ENCODE data around the gene KCNIP1. TPM values are rescaled to one million over a fixed set of nuclear protein-coding genes. Genes with fewer than 3 reads are reported as not detected.

Gene KCNIP1
- total RNA-seq, 1 donor from 2014 or later = not detected

DNA sequence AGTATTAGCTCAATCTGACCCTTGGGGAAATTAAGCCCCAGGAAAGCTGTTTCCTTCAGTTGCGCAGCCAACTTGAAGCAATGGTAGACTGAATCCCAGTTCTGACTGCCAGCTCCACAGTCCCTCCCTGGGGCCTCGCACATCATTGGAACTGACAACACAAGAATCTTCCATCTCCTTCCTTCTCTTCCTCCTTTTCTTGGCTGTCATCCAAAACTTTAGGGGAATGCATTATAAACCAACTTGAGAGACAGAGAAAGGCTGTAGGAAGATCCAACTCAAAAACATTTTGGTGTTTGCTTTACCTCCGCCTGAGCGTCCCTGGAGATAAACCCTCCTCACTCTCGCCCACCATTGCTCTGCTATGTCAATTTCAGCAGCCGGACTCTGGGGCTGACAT, 16.6 kb downstream of the KCNIP1 start:
- no peaks in the 10 kb centered on the region for H3K4me1 Mint-ChIP-seq (ENCODE audit: low read depth)
- H3K27ac Mint-ChIP-seq = no peak overlapping the region
- no peak overlapping the region for H3K4me3 Mint-ChIP-seq
- no peaks in the 10 kb centered on the region for H3K36me3 Mint-ChIP-seq (ENCODE audit: low read depth)
- intact Hi-C loops (cut with micrococcal nuclease) = no loop called here
- DNase-seq (ENCODE audit: low spot score) = no peak
- H3K27me3 Mint-ChIP-seq (ENCODE audit: insufficient read depth) = peaks cover 2% of the 10 kb centered on the region
- no peaks in the 10 kb centered on the region for H3K9me3 Mint-ChIP-seq

GRCh38 chr5:170522211-170523141, 18.7 kb downstream of the KCNIP1 start:
- no peak overlapping the region for H3K27ac Mint-ChIP-seq
- no peaks in the 10 kb centered on the region for H3K9me3 Mint-ChIP-seq

DNA sequence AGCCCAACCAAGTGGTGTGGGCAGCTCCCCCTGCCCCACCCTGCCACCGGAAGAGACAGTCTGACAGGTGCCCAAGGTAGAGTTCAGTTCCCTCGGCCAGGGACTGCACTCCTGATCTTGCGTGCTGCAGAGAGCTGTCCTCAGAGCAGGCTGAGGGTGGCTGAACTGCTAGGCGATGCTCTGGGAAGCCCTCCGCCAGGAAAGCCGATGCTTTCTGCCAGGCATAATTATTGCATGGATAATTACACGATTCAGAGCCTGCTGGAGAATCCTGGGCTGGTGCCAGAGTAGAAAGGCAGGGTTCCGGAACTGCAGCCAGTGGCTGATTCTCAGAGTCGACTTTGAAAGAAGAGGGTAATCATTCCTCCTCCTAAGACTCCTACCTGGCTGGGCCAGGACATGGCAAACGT, 19.3 kb downstream of the KCNIP1 start:
- Mint-ChIP-seq H3K36me3 (ENCODE audit: low read depth) (no peaks in the 10 kb centered on the region), H3K4me3 (no peak overlapping the region), H3K4me1 (ENCODE audit: low read depth) (no peaks in the 10 kb centered on the region), H3K27me3 (ENCODE audit: insufficient read depth) (peaks cover 9% of the 10 kb centered on the region), H3K9me3 (no peaks in the 10 kb centered on the region), H3K27ac (no peak overlapping the region)
- DNase-seq (ENCODE audit: low spot score) = no peak
- intact Hi-C loops (cut with micrococcal nuclease) = no loop called here

More at GRCh38 chr5:170522211-170523141, 18.7 kb downstream of the KCNIP1 start:
- no peak overlapping the region for H3K4me3 Mint-ChIP-seq
- no peak for DNase-seq (ENCODE audit: low spot score)
- intact Hi-C loops (cut with micrococcal nuclease) = no loop called here
- H3K27me3 Mint-ChIP-seq (ENCODE audit: insufficient read depth) = peaks cover 6% of the 10 kb centered on the region
- no peaks in the 10 kb centered on the region for H3K4me1 Mint-ChIP-seq (ENCODE audit: low read depth)
- H3K36me3 Mint-ChIP-seq (ENCODE audit: low read depth) = no peaks in the 10 kb centered on the region

- H3K36me3 Mint-ChIP-seq (ENCODE audit: low read depth) = no peaks in the 10 kb centered on the region
- no peaks in the 10 kb centered on the region for H3K9me3 Mint-ChIP-seq
- no peaks in the 10 kb centered on the region for H3K4me1 Mint-ChIP-seq (ENCODE audit: low read depth)
- no peak overlapping the region for H3K4me3 Mint-ChIP-seq
- H3K27ac Mint-ChIP-seq = no peak overlapping the region
- H3K27me3 Mint-ChIP-seq (ENCODE audit: insufficient read depth) = peaks cover 9% of the 10 kb centered on the region
- intact Hi-C loops (cut with micrococcal nuclease) = no loop called here
- DNase-seq (ENCODE audit: low spot score) = no peak
Measured at GRCh38 chr5:170523830-170524229, 20.0 kb downstream of the KCNIP1 start.

GRCh38 chr5:170524576-170524975, 20.8 kb downstream of the KCNIP1 start:
- Mint-ChIP-seq H3K4me1 (ENCODE audit: low read depth) (no peaks in the 10 kb centered on the region), H3K36me3 (ENCODE audit: low read depth) (no peaks in the 10 kb centered on the region), H3K27ac (no peak overlapping the region), H3K4me3 (no peak overlapping the region), H3K9me3 (no peaks in the 10 kb centered on the region), H3K27me3 (ENCODE audit: insufficient read depth) (peaks cover 9% of the 10 kb centered on the region)
- no peak for DNase-seq (ENCODE audit: low spot score)
- intact Hi-C loops (cut with micrococcal nuclease) = no loop called here

- Mint-ChIP-seq H3K9me3 (no peaks in the 10 kb centered on the region), H3K27me3 (ENCODE audit: insufficient read depth) (peaks cover 7% of the 10 kb centered on the region), H3K27ac (no peak overlapping the region), H3K4me1 (ENCODE audit: low read depth) (no peaks in the 10 kb centered on the region), H3K4me3 (no peak overlapping the region), H3K36me3 (ENCODE audit: low read depth) (no peaks in the 10 kb centered on the region)
- intact Hi-C loops (cut with micrococcal nuclease) = no loop called here
- no peak for DNase-seq (ENCODE audit: low spot score)
Measured at GRCh38 chr5:170525470-170526211, 21.8 kb downstream of the KCNIP1 start.

DNA sequence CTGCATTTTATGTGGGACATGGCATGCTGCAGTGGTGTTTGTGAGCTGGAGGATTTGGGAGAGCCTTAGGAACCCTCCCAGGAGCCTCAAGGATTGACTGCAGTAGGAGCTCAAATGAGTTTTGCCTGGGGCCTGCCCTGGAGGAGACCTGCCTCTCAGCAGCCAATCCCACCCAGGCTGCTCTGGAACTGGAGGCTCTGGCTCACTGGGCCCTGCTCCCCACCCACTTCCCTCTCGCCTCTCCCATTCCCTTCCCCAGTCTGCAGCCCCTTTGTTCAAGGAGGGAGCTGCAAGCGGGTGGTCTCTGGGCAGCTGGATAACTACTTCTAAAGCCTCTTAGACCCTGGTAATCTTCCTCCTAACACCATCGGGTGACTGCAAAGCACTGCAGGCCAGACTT, 24.2 kb downstream of the KCNIP1 start:
- Mint-ChIP-seq H3K27ac (no peak overlapping the region), H3K4me3 (no peak overlapping the region)
- intact Hi-C loops (cut with micrococcal nuclease) = no loop called here

GRCh38 chr5:170528976-170529375, 25.2 kb downstream of the KCNIP1 start:
- DNase-seq (ENCODE audit: low spot score) = no peak
- intact Hi-C loops (cut with micrococcal nuclease) = no loop called here
- Mint-ChIP-seq H3K4me3 (no peak overlapping the region), H3K9me3 (no peaks in the 10 kb centered on the region), H3K36me3 (ENCODE audit: low read depth) (no peaks in the 10 kb centered on the region), H3K27ac (no peak overlapping the region), H3K4me1 (ENCODE audit: low read depth) (no peaks in the 10 kb centered on the region), H3K27me3 (ENCODE audit: insufficient read depth) (peaks cover 6% of the 10 kb centered on the region)

More for the DNA sequence above, 24.2 kb downstream of the KCNIP1 start:
- H3K4me1 Mint-ChIP-seq (ENCODE audit: low read depth) = no peaks in the 10 kb centered on the region
- peaks cover 6% of the 10 kb centered on the region for H3K27me3 Mint-ChIP-seq (ENCODE audit: insufficient read depth)
- no peak for DNase-seq (ENCODE audit: low spot score)
- no peaks in the 10 kb centered on the region for H3K9me3 Mint-ChIP-seq
- H3K36me3 Mint-ChIP-seq (ENCODE audit: low read depth) = no peaks in the 10 kb centered on the region

- H3K4me1 Mint-ChIP-seq (ENCODE audit: low read depth) = no peaks in the 10 kb centered on the region
- no peaks in the 10 kb centered on the region for H3K36me3 Mint-ChIP-seq (ENCODE audit: low read depth)
- no peak overlapping the region for H3K27ac Mint-ChIP-seq
- peaks cover 3% of the 10 kb centered on the region for H3K27me3 Mint-ChIP-seq (ENCODE audit: insufficient read depth)
- intact Hi-C loops (cut with micrococcal nuclease) = no loop called here
- no peak for DNase-seq (ENCODE audit: low spot score)
- no peak overlapping the region for H3K4me3 Mint-ChIP-seq
- H3K9me3 Mint-ChIP-seq = no peaks in the 10 kb centered on the region
Measured at GRCh38 chr5:170532935-170533334, 29.1 kb downstream of the KCNIP1 start.

DNA sequence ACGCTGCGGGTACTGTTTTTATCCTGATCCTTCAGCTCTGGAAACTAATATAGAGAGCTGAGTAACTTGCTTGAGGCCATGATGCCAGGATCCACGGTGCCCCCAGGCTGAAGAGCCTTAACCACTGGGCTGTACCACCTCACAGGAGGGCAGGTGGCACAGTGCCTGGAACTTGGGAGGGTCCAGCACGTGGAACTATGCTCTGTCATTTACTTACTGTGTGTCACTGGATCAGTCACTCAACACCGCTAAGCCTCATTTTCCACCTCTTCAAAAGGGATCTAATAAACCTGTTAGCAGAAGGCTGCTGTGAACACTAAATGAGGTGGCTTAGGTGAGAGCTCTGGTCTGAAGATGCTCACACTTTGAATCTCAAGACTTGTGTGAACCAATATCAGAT, 29.6 kb downstream of the KCNIP1 start:
- H3K4me1 Mint-ChIP-seq (ENCODE audit: low read depth) = no peaks in the 10 kb centered on the region
- intact Hi-C loops (cut with micrococcal nuclease) = no loop called here
- H3K27ac Mint-ChIP-seq = no peak overlapping the region
- H3K36me3 Mint-ChIP-seq (ENCODE audit: low read depth) = no peaks in the 10 kb centered on the region
- DNase-seq (ENCODE audit: low spot score) = no peak
- H3K4me3 Mint-ChIP-seq = no peak overlapping the region
- peaks cover 3% of the 10 kb centered on the region for H3K27me3 Mint-ChIP-seq (ENCODE audit: insufficient read depth)
- H3K9me3 Mint-ChIP-seq = no peaks in the 10 kb centered on the region

DNA sequence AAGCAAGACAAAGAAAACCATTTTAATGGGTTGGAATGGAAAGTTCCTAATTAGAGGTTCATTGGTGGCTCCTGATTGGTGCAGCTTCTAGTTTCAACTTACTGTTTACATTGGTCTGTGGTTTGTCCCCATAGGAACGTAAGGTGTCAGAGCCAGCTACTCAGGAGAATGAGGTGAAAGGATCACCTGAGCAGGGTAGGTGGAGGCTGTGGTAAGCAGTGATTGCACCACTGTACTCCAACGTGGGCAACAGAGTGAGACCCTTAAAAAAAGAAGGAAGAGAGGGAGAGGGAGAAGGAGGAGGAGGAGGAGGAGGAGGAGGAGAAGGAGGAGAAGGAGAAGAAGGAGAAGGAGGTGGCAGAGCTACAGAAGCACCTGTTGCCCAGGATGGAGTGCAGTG, 30.4 kb downstream of the KCNIP1 start:
- Mint-ChIP-seq H3K27me3 (ENCODE audit: insufficient read depth) (peaks cover 3% of the 10 kb centered on the region), H3K4me3 (no peak overlapping the region), H3K9me3 (no peaks in the 10 kb centered on the region), H3K4me1 (ENCODE audit: low read depth) (no peaks in the 10 kb centered on the region), H3K27ac (no peak overlapping the region), H3K36me3 (ENCODE audit: low read depth) (no peaks in the 10 kb centered on the region)
- intact Hi-C loops (cut with micrococcal nuclease) = no loop called here
- DNase-seq (ENCODE audit: low spot score) = no peak

DNA sequence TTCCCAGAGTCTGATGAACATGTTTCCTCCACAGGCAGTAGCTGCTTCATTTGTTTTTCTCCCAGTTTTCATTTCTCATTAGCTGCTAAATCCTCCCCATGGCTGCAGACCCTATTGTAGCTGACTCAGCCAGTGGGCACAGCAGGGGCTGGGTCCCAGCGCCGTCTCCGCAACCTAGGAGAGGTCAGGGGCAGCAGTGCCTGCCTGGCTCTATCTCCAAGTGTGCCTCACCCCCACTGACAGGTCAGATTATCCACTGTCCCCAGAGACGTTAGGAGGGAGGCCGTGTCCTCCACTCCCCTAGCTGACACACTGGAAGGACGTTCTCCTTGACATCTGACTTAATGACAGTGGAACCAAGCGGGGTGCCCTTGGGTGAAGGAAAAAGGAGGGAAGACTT, 31.1 kb downstream of the KCNIP1 start:
- no peak overlapping the region for H3K4me3 Mint-ChIP-seq
- intact Hi-C loops (cut with micrococcal nuclease) = no loop called here
- no peaks in the 10 kb centered on the region for H3K36me3 Mint-ChIP-seq (ENCODE audit: low read depth)
- no peak for DNase-seq (ENCODE audit: low spot score)
- H3K27me3 Mint-ChIP-seq (ENCODE audit: insufficient read depth) = peaks cover 3% of the 10 kb centered on the region
- H3K27ac Mint-ChIP-seq = no peak overlapping the region
- no peaks in the 10 kb centered on the region for H3K9me3 Mint-ChIP-seq
- H3K4me1 Mint-ChIP-seq (ENCODE audit: low read depth) = no peaks in the 10 kb centered on the region

- Mint-ChIP-seq H3K4me3 (no peak overlapping the region), H3K27ac (no peak overlapping the region), H3K4me1 (ENCODE audit: low read depth) (no peaks in the 10 kb centered on the region), H3K9me3 (no peaks in the 10 kb centered on the region), H3K36me3 (ENCODE audit: low read depth) (no peaks in the 10 kb centered on the region), H3K27me3 (ENCODE audit: insufficient read depth) (peaks cover 5% of the 10 kb centered on the region)
- DNase-seq (ENCODE audit: low spot score) = no peak
- intact Hi-C loops (cut with micrococcal nuclease) = no loop called here
Measured at GRCh38 chr5:170536525-170536924, 32.7 kb downstream of the KCNIP1 start.
